A673 (cell line): ENCODE results near the gene MAGI1.

Experiments
- CTCF ChIP-seq: fragments of 300-800, 200-600 bp; sonication (generic); conservative IDR thresholded peaks from 2 replicates; pipeline ENCODE4 v1.5.1; 2017; ENCODE audit warnings: low read depth, mild to moderate bottlenecking, antibody characterized with exemption, low read length, moderate library complexity, mixed read lengths
- EZH2 ChIP-seq: fragments of 200-600 bp; sonication (generic); IDR thresholded peaks from 2 replicates; pipeline ENCODE4 v1.6.1; 2017; ENCODE audit warnings: borderline replicate concordance, low read depth, mild to moderate bottlenecking, mixed read lengths, antibody characterized with exemption, low read length; ENCODE audit not compliant: poor library complexity, severe bottlenecking

GRCh38 chr3:65406470-65406869, 632.2 kb downstream of the MAGI1 start:
- TF ChIP-seq CTCF = no peak
- no peak for TF ChIP-seq EZH2
